GM18870 (cell line): ENCODE data around the gene C1QTNF3.
"Not testable (repeated sequence)": the region's sequence is repeated elsewhere in the genome, so short reads cannot be mapped to it uniquely, and the experiment has no call there.

Experiments
- ATAC-seq: cut with Tn5 transposase; IDR thresholded peaks from one replicate; pipeline ENCODE4 v1.9.1; 2021; ENCODE audit warnings: moderate library complexity; ENCODE audit not compliant: unreplicated experiment

Gene C1QTNF3

GRCh38 chr5:34043099-34043876 lies at the start of gene C1QTNF3:
C1QTNF3 (minus strand) TSS chr5:34043213; CDS start chr5:34043125, 88 bp downstream.
- no peak for ATAC-seq

GRCh38 chr5:34091039-34091438 lies 48.0 kb upstream of the C1QTNF3 start:
- ATAC-seq, result not testable (repeated sequence)

DNA sequence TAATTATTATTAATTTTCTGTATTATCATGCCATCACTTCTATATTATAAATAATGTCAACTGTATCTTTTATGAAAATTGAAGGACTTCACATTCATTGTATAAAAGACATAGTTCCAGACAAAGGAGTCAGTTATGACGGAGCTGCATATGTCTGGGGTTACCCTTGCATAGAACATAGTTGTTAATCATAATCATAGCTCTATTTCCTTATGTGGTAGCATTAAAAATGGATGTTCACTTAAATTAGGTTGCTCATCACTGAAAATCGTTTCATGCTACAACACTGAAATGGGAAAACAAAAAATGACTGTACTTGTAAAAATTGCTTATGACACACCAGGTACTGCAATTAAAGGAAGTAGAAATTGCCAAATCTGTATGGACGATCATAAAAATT lies 46.8 kb upstream of the C1QTNF3 start:
- ATAC-seq, result not testable (repeated sequence)

- ATAC-seq, result not testable (repeated sequence)
Measured at GRCh38 chr5:34087728-34088127, 44.7 kb upstream of the C1QTNF3 start.

- ATAC-seq, result not testable (repeated sequence)
Measured at GRCh38 chr5:34083898-34084297, 40.9 kb upstream of the C1QTNF3 start.

DNA sequence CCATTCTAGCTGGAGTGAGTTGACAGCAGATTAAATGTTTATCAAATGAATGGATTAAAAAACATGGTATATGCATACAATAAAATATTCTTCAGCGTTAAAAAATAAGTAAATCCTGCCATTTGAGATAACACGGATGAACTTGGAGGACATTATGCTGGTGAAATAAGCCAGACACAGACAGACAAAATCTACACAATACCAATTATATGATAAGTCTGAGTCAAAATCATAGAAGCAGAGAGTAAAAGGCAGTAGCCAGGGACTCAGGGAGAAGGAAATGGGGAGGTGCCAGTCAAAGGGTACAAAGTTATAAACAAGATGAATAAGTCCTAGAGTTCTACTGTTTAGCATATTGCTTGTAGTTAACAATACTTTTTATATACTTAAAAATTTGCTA lies 36.5 kb upstream of the C1QTNF3 start:
- not testable (repeated sequence) for ATAC-seq

DNA sequence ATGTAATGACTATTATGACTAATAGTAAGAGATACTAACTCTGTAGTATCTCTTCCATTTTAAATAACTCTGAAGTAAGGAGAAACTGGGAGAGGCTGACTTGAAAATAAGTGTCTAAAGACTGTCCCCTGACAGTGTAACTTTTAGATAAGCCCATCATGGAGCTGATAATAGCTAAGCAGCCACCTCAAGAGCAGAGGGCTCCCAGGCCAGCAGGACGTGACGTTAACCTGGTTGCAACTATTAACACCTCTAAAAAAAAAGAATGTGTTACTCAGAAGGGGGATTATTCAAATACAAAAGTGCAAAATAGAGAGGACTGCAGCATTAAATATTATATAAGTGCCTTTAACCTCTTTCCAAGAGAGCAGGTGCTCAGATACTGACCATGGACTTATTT lies 34.6 kb upstream of the C1QTNF3 start:
- not testable (repeated sequence) for ATAC-seq

- ATAC-seq, result not testable (repeated sequence)
Measured at GRCh38 chr5:34076719-34077364, 33.8 kb upstream of the C1QTNF3 start.

DNA sequence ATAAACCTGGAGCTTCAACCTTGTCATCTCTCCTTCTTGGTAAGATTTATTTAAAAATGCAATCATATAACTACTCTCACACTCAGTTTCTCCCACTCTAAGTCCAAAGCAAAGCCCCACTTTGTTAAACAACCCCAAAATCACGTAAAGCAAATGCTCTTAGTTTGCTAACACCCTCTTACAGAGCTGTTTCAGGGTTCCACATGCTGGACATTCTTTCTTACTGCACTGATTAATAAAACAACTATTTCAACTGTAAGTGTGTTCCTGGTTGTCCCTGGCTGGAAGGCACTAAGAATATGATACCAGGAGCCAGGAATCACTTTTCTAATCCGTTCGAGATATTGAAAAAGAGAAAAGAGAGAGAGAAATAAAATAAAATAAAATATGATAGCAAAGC lies 31.5 kb upstream of the C1QTNF3 start:
- not testable (repeated sequence) for ATAC-seq

DNA sequence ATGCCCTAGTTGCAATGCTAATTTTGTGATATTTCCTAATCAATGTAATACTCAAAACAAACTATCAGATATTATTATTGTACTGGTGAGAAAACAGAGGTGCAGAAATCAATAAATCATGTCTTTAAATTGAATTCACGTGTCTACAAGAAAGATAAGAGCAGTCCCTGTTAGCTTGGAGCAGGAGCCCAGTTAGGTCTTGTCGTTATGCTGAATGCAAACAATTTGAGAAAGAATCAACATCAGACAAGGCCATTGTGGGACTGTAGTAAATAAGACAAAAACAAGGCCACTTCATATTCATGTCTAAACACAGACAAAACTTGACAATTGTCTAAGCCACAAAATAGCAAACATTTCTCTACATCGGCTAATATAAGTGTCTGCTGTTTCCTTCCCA lies 31.1 kb upstream of the C1QTNF3 start:
- not testable (repeated sequence) for ATAC-seq

GRCh38 chr5:34070626-34071025 lies 27.6 kb upstream of the C1QTNF3 start:
- ATAC-seq, result peak; percentile 77

DNA sequence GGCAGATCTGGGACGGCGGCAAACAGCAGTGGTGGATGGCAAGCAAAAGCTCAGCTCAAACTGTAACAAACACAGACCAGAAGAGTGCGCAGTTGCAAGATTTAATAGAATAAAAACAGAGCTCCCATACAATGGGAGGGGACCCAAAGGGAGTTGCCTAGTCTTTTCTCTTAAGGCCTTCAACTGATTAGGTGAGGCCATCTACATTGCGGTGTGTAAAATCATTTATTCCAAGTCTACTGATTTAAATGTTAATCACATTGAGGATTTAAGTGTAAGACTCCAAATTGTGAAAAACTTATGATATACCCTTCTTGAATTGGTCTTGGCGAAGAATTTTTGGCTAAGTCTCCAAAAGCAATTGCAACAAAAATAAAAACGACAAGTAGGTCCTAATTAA lies 21.6 kb upstream of the C1QTNF3 start:
- ATAC-seq, result no peak

DNA sequence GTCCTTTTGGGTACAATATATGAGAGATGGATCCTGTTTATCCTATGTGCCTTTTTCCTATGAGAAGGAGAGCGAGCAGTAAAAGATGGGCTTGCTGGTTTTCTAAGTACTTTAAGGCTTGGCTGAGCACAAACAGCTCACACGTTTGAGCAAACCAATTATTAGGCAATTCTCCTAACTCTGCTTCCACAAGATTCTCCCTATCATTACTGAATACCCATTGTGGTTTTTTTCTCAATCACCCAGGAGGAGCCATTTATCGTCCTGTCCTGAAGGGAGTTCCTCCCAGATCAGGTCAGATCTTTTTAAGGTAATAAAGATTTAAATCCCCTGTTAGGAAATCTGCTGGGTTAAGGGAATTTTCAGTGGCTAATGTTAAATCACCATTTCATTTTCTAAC lies 19.4 kb upstream of the C1QTNF3 start:
- no peak for ATAC-seq

GRCh38 chr5:34061993-34062392 lies 19.0 kb upstream of the C1QTNF3 start:
- ATAC-seq, result no peak

DNA sequence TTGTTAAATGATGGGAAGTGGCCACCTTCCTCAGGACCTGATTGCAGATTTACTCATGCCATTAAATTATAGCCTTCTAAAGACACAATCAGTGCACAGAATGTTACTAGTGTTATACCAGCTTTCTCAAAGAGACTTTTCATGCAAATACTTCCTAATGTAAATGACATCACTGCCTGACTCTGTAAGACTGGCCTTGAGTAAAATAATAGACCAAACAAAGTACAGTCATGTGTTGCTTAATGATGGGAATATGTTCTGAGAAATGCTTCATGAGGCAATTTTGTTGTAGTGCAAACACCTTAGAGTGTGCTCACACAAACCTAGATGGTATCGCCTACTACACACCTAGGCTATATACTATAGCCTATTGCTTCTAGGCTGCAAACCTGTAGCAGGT lies 17.0 kb upstream of the C1QTNF3 start:
- ATAC-seq, result no peak

- ATAC-seq, result no peak
Measured at GRCh38 chr5:34058532-34058931, 15.5 kb upstream of the C1QTNF3 start.

DNA sequence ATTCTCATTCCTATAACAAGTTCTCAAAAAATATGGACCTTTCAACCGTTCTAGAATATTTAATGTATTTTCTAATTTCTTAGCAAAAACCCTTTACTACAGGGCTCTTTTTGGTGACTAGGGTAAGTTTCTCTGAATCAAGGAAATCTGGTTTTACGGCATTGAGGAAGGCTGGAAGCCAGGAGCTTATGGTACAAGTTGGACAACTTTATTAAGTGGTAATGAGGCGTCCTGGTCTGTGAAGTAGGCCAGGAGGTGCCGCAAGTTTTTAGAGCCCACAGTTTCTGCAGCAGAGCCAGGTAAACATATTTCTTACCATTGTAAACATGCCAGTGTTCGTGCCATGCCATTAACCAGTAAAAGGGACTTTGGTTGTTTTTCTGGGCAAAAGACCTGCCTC lies 14.6 kb upstream of the C1QTNF3 start:
- no peak for ATAC-seq

- no peak for ATAC-seq
Measured at GRCh38 chr5:34057118-34057517, 14.1 kb upstream of the C1QTNF3 start.

- no peak for ATAC-seq
Measured at GRCh38 chr5:34055667-34056066, 12.7 kb upstream of the C1QTNF3 start.

- ATAC-seq, result no peak
Measured at GRCh38 chr5:34054400-34054729, 11.4 kb upstream of the C1QTNF3 start.

DNA sequence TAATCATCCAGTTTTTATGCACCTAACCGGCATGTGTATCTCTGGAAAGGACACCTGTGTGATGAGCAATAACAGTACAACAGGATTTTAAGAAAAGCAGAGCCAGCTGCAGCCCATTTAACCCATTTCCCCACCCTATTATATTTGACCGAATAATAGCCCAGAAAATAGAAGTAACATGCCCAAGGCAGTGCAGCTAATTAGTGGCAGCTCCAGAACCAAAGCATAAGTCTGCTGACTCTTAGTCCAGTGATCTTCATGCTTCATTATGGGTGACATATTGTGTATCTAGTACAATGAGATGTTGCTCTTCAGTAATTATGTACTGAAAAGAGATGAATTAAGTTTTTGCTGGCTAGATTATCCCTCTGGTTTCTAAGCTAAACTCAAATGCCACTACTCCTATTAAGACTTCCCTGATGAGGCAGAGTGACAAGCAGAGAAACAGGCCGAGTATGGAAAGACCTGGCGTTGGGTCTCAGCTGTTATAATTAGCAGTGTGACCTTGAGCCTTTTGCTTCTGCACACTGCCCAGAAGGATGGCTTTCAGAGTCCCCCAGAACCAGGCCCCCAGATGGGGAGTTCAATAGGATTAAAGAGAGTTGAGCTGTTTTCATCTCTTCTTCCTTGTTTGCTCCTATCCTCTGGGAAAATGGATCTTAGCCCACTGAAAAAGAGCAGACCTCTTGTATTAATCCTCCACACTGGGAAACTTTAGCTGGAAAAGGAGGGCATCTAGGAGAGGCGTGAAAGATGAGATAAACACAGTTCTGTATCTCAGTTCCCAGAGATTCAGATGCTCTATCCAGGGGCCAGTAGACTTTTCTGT lies 10.8 kb upstream of the C1QTNF3 start:
- ATAC-seq, result no peak

DNA sequence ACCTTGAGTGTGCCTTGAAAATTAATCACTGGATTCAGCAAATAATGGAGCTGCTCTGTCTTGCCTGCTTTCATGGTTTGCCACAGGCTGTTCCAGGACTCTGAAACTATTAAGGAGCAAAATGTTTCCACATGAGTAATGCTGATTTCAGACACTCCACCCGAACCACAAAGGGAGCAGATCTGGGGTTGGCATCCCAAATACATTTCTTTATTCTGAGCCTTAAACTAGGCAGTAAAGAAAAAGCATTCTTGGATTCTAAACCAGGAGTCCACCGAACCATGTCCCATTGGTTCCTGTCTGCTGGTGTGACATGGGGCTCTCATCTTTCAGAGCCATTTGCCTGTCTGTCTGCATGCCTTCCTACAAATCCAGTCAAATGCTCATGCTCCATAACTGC lies 10.1 kb upstream of the C1QTNF3 start:
- no peak for ATAC-seq
